GM12878 (cell line): ENCODE measurements around the gene LYPLAL1. TPM values are rescaled to one million over a fixed set of nuclear protein-coding genes. Genes with fewer than 3 reads are reported as not detected.

ENCODE experiments used
- ASH2L ChIP-seq: fragments of 300-600, 200-600 bp; sonication (generic); IDR thresholded peaks from 2 replicates; pipeline ENCODE4 v1.6.1; 2017; ENCODE audit warnings: low read depth, mild to moderate bottlenecking, borderline replicate concordance
- CBX5 ChIP-seq: sonication (generic); IDR thresholded peaks from 2 replicates; pipeline ENCODE4 v1.6.1; 2016; ENCODE audit warnings: low read depth, moderate library complexity, mild to moderate bottlenecking, inconsistent platforms
- CEBPZ ChIP-seq: fragments of 150-350 bp; IDR thresholded peaks from 2 replicates; pipeline ENCODE4 v1.6.1; 2016; ENCODE audit warnings: low read depth, low read length
- CREM ChIP-seq: IDR thresholded peaks from 2 replicates; pipeline ENCODE4 v1.6.1; 2014; ENCODE audit warnings: antibody characterized with exemption, low read depth
- DPF2 ChIP-seq: fragments of 450-650 bp; IDR thresholded peaks from 2 replicates; pipeline ENCODE4 v1.6.1; 2017; ENCODE audit warnings: mild to moderate bottlenecking
- FOS ChIP-seq: IDR thresholded peaks from 3 replicates; pipeline ENCODE4 v1.6.1; 2011; ENCODE audit warnings: borderline replicate concordance; ENCODE audit not compliant: insufficient read length; ENCODE audit errors: extremely low read depth
- GABPA ChIP-seq: IDR thresholded peaks from 2 replicates; pipeline ENCODE4 v1.6.1; 2014; ENCODE audit warnings: antibody characterized with exemption, low read depth, mild to moderate bottlenecking, inconsistent platforms
- IKZF1 ChIP-seq: fragments of 450-650 bp; conservative IDR thresholded peaks from 2 replicates; pipeline ENCODE4 v1.6.1; 2017; ENCODE audit warnings: antibody characterized with exemption, mild to moderate bottlenecking
- MEF2B ChIP-seq: fragments of 450-650 bp; IDR thresholded peaks from 2 replicates; pipeline ENCODE4 v1.6.1; 2018; ENCODE audit warnings: mild to moderate bottlenecking, moderate library complexity; ENCODE audit not compliant: partially characterized antibody, poor library complexity, severe bottlenecking
- MTA2 ChIP-seq: fragments of 450-650 bp; IDR thresholded peaks from 2 replicates; pipeline ENCODE4 v1.6.1; 2016; ENCODE audit warnings: low read depth, mild to moderate bottlenecking, moderate library complexity
- NFIC ChIP-seq: IDR thresholded peaks from 2 replicates; pipeline ENCODE4 v1.6.1; 2012; ENCODE audit warnings: low read depth, mild to moderate bottlenecking, inconsistent platforms, low read length, moderate library complexity
- NFYB ChIP-seq: IDR thresholded peaks from 2 replicates; pipeline ENCODE4 v1.6.1; 2011; ENCODE audit warnings: low read depth, mild to moderate bottlenecking, low read length, improper control_type of control experiment, moderate library complexity; ENCODE audit not compliant: insufficient read depth
- POU2F2 ChIP-seq: IDR thresholded peaks from 3 replicates; pipeline ENCODE4 v1.6.1; 2011; ENCODE audit warnings: low read depth, mild to moderate bottlenecking, low read length, borderline replicate concordance
- RBBP5 ChIP-seq: fragments of 200-600 bp; sonication (generic); conservative IDR thresholded peaks from 2 replicates; pipeline ENCODE4 v1.6.1; 2016
- RELB ChIP-seq: fragments of 450-650 bp; IDR thresholded peaks from 2 replicates; pipeline ENCODE4 v1.6.1; 2017; ENCODE audit warnings: low read depth, mild to moderate bottlenecking, moderate library complexity
- SKIL ChIP-seq: fragments of 450-650 bp; IDR thresholded peaks from 2 replicates; pipeline ENCODE4 v1.6.1; 2017; ENCODE audit warnings: mild to moderate bottlenecking, low read depth, inconsistent platforms; ENCODE audit not compliant: poor library complexity, severe bottlenecking
- SMAD1 ChIP-seq: fragments of 450-650 bp; IDR thresholded peaks from 2 replicates; pipeline ENCODE4 v1.6.1; 2018; ENCODE audit warnings: mild to moderate bottlenecking, low read depth; ENCODE audit not compliant: partially characterized antibody
- SUZ12 ChIP-seq: fragments of 200-600 bp; sonication (generic); IDR thresholded peaks from one replicate; pipeline ENCODE4 v1.6.1; 2018; ENCODE audit warnings: antibody characterized with exemption, mild to moderate bottlenecking; ENCODE audit not compliant: unreplicated experiment
- TBL1XR1 ChIP-seq: IDR thresholded peaks from 2 replicates; pipeline ENCODE4 v1.6.1; 2012; ENCODE audit warnings: low read depth, low read length, improper control_type of control experiment
- USF2 ChIP-seq: IDR thresholded peaks from 2 replicates; pipeline ENCODE4 v1.6.1; 2011; ENCODE audit warnings: low read depth, low read length, improper control_type of control experiment, borderline replicate concordance
- ZNF274 ChIP-seq: IDR thresholded peaks from one replicate; pipeline ENCODE4 v1.8.0; 2011; ENCODE audit not compliant: insufficient read length, insufficient read depth
- ZNF384 ChIP-seq: IDR thresholded peaks from 2 replicates; pipeline ENCODE4 v1.6.1; 2012; ENCODE audit warnings: low read depth, mild to moderate bottlenecking, low read length, improper control_type of control experiment, borderline replicate concordance
- polyA plus RNA-seq, 11 experiments: library from polyadenylated mRNA; depleted of rRNA in 4 of 11; unstranded in 6 of 11; stranded (reverse) in 5 of 11; fragments of >200 nt; fragmentation: Nextera tagmentation in 4 of 11; fragmentation: Illumina TruSeq in 1 of 11; extraction: Ambion mirVana in 4 of 11; extraction: Trizol in 1 of 11; gene quantifications; 1 replicate in 1 of 11; 2 replicates in 10 of 11; pipeline versions ENCODE4 v1.2.1 to v1.2.3, GENCODE V29; 2011 to 2016; ENCODE audit warnings: inconsistent platforms in 2 of 11, missing spikeins in 2 of 11, low read depth in 1 of 11
- total RNA-seq, 4 experiments: library from RNA; depleted of rRNA in 3 of 4; stranded (reverse); fragments of >200 nt in 3 of 4; fragmentation: Illumina TruSeq in 1 of 4; extraction: Trizol in 1 of 4; gene quantifications; 2 replicates each; pipeline versions ENCODE4 v1.2.1 to v1.2.3, GENCODE V29; 2013 to 2021

Gene LYPLAL1
- total and polyA plus RNA-seq, 10 of the 15 experiments (the other 5 are each of a cell fraction or from before 2014, with no cell fraction given): 19.4 to 112 (median 40.5) TPM

GRCh38 chr1:219189021-219189824, 15.5 kb downstream of the LYPLAL1 start (continued):
- TF ChIP-seq POU2F2 (peak; percentile 49; the same call in 1 of the 3 replicates), ZNF384 (no peak), CEBPZ (no peak), ASH2L (no peak), RBBP5 (no peak), MTA2 (peak; percentile 97), CBX5 (0 out of 2 replicates have a peak, but pooled peaks have one; percentile 48), CREM (peak; percentile 80; the same call in 1 of the 2 replicates), NFYB (no peak), SKIL (peak; percentile 91), USF2 (no peak), NFIC (peak; percentile 97), GABPA (peak; percentile 56; the same call in 1 of the 2 replicates), MEF2B (peak; percentile 79), SMAD1 (no peak), IKZF1 (peak; percentile 35), SUZ12 (no peak), RELB (peak; percentile 98), ZNF274 (no peak), DPF2 (peak; percentile 92; the same call in 1 of the 2 replicates), FOS (no peak), TBL1XR1 (peak; percentile 64; the same call in 1 of the 2 replicates)
